HepG2 (cell line): ENCODE data around the gene TMUB1. TPM values are rescaled to one million over a fixed set of nuclear protein-coding genes. Genes with fewer than 3 reads are reported as not detected.
A peak's percentile ranks its signal among the peaks of the same experiment; 100 is the strongest.

ENCODE experiments used
- AGO2 ChIP-seq: fragments of 200-400 bp; formaldehyde crosslinking; optimal IDR thresholded peaks from 2 replicates; pipeline ENCODE3; 2017; ENCODE audit warnings: mild to moderate bottlenecking, low read depth, low read length, moderate library complexity
- CREB1 ChIP-seq, 2 experiments: fragments of 450-650 bp in 1 of 2; IDR thresholded peaks; 2 replicates each; pipeline ENCODE4 v1.6.1; 2016 to 2017; ENCODE audit warnings: control low read depth in 1 of 2, mild to moderate bottlenecking in 1 of 2, missing compliant biosample characterization in 1 of 2, missing genetic modification characterization in 1 of 2
- ELF3 ChIP-seq: IDR thresholded peaks from 2 replicates; pipeline ENCODE4 v1.6.1; 2016; ENCODE audit warnings: missing genetic modification reagents, missing compliant biosample characterization
- HDAC6 ChIP-seq: fragments of 200-600 bp; sonication (generic); IDR thresholded peaks from 2 replicates; pipeline ENCODE4 v1.7.0; 2017; ENCODE audit warnings: mild to moderate bottlenecking, antibody characterized with exemption, low read length, low read depth
- IKZF1 ChIP-seq: fragments of 450-650 bp; IDR thresholded peaks from 2 replicates; pipeline ENCODE4 v1.7.1; 2016
- IRF2 ChIP-seq: IDR thresholded peaks from 2 replicates; pipeline ENCODE4 v1.6.1; 2018; ENCODE audit warnings: missing genetic modification reagents, missing compliant biosample characterization
- MAF1 ChIP-seq: sonication (generic); formaldehyde crosslinking; IDR thresholded peaks from 2 replicates; pipeline ENCODE4 v1.5.0; 2020; ENCODE audit warnings: missing genetic modification reagents, borderline replicate concordance
- MIER3 ChIP-seq: IDR thresholded peaks from 2 replicates; pipeline ENCODE4 v1.6.1; 2016; ENCODE audit warnings: missing compliant biosample characterization, borderline replicate concordance
- NCOA2 ChIP-seq: sonication (generic); formaldehyde crosslinking; IDR thresholded peaks from 2 replicates; pipeline ENCODE4 v1.8.0; 2022; ENCODE audit warnings: inconsistent platforms
- PRPF4 ChIP-seq: fragments of 200-400 bp; formaldehyde crosslinking; IDR thresholded peaks from 2 replicates; pipeline ENCODE4 v1.6.1; 2016; ENCODE audit warnings: low read length, low read depth; ENCODE audit not compliant: poor library complexity, severe bottlenecking
- RFX1 ChIP-seq: fragments of 450-650 bp; IDR thresholded peaks from 2 replicates; pipeline ENCODE4 v1.6.1; 2017
- SAP130 ChIP-seq: IDR thresholded peaks from 2 replicates; pipeline ENCODE4 v1.6.1; 2016; ENCODE audit warnings: low read depth
- ZFY ChIP-seq: sonication (generic); formaldehyde crosslinking; IDR thresholded peaks from 2 replicates; pipeline ENCODE4 v1.4.0; 2020; ENCODE audit warnings: missing genetic modification reagents
- ZNF350 ChIP-seq: sonication (generic); formaldehyde crosslinking; IDR thresholded peaks from 2 replicates; pipeline ENCODE4 v1.4.0; 2020; ENCODE audit warnings: mild to moderate bottlenecking, low read depth, missing genetic modification reagents, borderline replicate concordance
- ZNF564 ChIP-seq: sonication (generic); formaldehyde crosslinking; IDR thresholded peaks from 2 replicates; pipeline ENCODE4 v1.8.1; 2023; ENCODE audit warnings: mild to moderate bottlenecking, missing genetic modification reagents
- ZNF644 ChIP-seq: IDR thresholded peaks from 2 replicates; pipeline ENCODE4 v1.6.1; 2016; ENCODE audit warnings: low read depth
- polyA plus RNA-seq, 8 experiments: library from polyadenylated mRNA; depleted of rRNA in 3 of 8; stranded (reverse) in 7 of 8; unstranded in 1 of 8; fragments of >200 nt; fragmentation: Illumina TruSeq in 4 of 8; extraction: Trizol in 4 of 8; gene quantifications; 2 replicates each; pipeline versions ENCODE4 v1.2.1 to v1.2.3, GENCODE V29; 2011 to 2016; ENCODE audit warnings: low read depth in 4 of 8, missing spikeins in 1 of 8, mixed read lengths in 1 of 8; ENCODE audit not compliant: insufficient read depth in 1 of 8
- total RNA-seq, 5 experiments: library from RNA; depleted of rRNA; stranded (reverse); fragments of >200 nt; fragmentation: Illumina TruSeq; extraction: Trizol; gene quantifications; 2 replicates each; pipeline ENCODE4 v1.2.3, GENCODE V29; 2016; ENCODE audit warnings: low read depth in 1 of 5
- TF ChIP-seq, protein P1 (sequence below): sonication (generic); formaldehyde crosslinking; IDR thresholded peaks from 2 replicates; pipeline ENCODE4 v1.4.0; 2020; ENCODE audit warnings: missing genetic modification reagents
- TF ChIP-seq, protein P2 (sequence below): sonication (generic); formaldehyde crosslinking; IDR thresholded peaks from 2 replicates; pipeline ENCODE4 v1.4.0; 2020; ENCODE audit warnings: missing genetic modification reagents, borderline replicate concordance
- TF ChIP-seq, protein P3 (sequence below): sonication (generic); formaldehyde crosslinking; IDR thresholded peaks from 2 replicates; pipeline ENCODE4 v1.8.1; 2023; ENCODE audit warnings: mild to moderate bottlenecking, missing genetic modification reagents
- TF ChIP-seq, protein P4 (sequence below): sonication (generic); formaldehyde crosslinking; IDR thresholded peaks from 2 replicates; pipeline ENCODE4 v1.5.1; 2020; ENCODE audit warnings: mild to moderate bottlenecking, missing genetic modification reagents, moderate library complexity

The TMUB1 gene
- total and polyA plus RNA-seq, 2 of the 13 experiments (the other 11 are each of a cell fraction or from before 2014, with no cell fraction given) = 44.8 to 51.6 TPM

DNA sequence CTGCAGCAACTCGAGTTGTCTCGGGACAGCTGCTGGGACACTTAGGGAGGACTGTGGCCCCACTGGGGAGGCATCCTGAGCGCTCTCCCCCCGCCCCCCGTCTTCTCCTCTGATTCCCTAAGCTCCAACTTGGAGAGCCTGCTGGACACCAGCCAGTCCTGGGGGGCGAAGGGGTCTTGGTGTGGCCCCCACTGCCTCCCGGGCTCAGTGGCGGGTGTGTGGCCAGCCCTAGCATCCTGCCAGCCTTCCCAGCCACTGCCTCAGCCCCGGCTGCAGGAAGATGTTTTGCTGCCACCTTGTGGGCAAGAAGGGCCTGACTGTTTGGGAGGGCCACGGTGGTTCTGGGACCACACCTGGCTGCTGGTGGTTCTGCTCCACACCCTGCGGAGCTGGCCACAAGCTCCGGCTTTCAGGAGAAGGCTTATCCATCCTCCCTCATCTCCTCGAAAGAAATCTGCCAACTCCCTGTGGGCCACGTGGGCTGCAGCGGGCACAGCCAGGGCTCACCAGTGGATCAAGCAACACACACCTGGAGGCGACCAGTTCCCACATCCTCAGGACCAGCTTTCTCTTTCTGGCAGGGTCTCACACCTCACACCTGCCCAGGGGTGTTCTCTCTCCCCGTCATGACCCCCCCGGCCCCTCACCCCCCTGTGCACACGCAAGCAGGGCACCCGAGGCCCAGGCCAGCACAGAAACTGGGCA is 27.8 kb upstream of the TMUB1 start (continued):
- TF ChIP-seq MAF1 (CRISPR knock-in tag) = no peak
- peak; percentile 64 for TF ChIP-seq SAP130 (CRISPR knock-in tag)
- TF ChIP-seq NCOA2 = no peak
- TF ChIP-seq, protein P1, sequence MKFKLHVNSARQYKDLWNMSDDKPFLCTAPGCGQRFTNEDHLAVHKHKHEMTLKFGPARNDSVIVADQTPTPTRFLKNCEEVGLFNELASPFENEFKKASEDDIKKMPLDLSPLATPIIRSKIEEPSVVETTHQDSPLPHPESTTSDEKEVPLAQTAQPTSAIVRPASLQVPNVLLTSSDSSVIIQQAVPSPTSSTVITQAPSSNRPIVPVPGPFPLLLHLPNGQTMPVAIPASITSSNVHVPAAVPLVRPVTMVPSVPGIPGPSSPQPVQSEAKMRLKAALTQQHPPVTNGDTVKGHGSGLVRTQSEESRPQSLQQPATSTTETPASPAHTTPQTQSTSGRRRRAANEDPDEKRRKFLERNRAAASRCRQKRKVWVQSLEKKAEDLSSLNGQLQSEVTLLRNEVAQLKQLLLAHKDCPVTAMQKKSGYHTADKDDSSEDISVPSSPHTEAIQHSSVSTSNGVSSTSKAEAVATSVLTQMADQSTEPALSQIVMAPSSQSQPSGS (CRISPR knock-in tag) = 0 out of 2 replicates have a peak, but pooled peaks have one; percentile 27
- TF ChIP-seq ELF3 (CRISPR knock-in tag) = peak; percentile 31; the same call in 1 of the 2 replicates
- TF ChIP-seq, protein P2, sequence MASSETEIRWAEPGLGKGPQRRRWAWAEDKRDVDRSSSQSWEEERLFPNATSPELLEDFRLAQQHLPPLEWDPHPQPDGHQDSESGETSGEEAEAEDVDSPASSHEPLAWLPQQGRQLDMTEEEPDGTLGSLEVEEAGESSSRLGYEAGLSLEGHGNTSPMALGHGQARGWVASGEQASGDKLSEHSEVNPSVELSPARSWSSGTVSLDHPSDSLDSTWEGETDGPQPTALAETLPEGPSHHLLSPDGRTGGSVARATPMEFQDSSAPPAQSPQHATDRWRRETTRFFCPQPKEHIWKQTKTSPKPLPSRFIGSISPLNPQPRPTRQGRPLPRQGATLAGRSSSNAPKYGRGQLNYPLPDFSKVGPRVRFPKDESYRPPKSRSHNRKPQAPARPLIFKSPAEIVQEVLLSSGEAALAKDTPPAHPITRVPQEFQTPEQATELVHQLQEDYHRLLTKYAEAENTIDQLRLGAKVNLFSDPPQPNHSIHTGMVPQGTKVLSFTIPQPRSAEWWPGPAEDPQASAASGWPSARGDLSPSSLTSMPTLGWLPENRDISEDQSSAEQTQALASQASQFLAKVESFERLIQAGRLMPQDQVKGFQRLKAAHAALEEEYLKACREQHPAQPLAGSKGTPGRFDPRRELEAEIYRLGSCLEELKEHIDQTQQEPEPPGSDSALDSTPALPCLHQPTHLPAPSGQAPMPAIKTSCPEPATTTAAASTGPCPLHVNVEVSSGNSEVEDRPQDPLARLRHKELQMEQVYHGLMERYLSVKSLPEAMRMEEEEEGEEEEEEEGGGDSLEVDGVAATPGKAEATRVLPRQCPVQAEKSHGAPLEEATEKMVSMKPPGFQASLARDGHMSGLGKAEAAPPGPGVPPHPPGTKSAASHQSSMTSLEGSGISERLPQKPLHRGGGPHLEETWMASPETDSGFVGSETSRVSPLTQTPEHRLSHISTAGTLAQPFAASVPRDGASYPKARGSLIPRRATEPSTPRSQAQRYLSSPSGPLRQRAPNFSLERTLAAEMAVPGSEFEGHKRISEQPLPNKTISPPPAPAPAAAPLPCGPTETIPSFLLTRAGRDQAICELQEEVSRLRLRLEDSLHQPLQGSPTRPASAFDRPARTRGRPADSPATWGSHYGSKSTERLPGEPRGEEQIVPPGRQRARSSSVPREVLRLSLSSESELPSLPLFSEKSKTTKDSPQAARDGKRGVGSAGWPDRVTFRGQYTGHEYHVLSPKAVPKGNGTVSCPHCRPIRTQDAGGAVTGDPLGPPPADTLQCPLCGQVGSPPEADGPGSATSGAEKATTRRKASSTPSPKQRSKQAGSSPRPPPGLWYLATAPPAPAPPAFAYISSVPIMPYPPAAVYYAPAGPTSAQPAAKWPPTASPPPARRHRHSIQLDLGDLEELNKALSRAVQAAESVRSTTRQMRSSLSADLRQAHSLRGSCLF (CRISPR knock-in tag) = no peak
- TF ChIP-seq PRPF4 = no peak
- no peak for TF ChIP-seq IKZF1
- no peak for TF ChIP-seq RFX1
- no peak for TF ChIP-seq ZNF350
- TF ChIP-seq, protein P3, sequence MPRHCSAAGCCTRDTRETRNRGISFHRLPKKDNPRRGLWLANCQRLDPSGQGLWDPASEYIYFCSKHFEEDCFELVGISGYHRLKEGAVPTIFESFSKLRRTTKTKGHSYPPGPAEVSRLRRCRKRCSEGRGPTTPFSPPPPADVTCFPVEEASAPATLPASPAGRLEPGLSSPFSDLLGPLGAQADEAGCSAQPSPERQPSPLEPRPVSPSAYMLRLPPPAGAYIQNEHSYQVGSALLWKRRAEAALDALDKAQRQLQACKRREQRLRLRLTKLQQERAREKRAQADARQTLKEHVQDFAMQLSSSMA (CRISPR knock-in tag) = 0 out of 2 replicates have a peak, but pooled peaks have one; percentile 28
- TF ChIP-seq, protein P4, sequence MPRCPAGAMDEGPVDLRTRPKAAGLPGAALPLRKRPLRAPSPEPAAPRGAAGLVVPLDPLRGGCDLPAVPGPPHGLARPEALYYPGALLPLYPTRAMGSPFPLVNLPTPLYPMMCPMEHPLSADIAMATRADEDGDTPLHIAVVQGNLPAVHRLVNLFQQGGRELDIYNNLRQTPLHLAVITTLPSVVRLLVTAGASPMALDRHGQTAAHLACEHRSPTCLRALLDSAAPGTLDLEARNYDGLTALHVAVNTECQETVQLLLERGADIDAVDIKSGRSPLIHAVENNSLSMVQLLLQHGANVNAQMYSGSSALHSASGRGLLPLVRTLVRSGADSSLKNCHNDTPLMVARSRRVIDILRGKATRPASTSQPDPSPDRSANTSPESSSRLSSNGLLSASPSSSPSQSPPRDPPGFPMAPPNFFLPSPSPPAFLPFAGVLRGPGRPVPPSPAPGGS = no peak
- no peak for TF ChIP-seq CREB1 (IDR thresholded peaks at IDR 0.05)
- no peak for TF ChIP-seq CREB1 (CRISPR knock-in tag; IDR thresholded peaks at IDR 0.05)
- TF ChIP-seq AGO2 = peak; percentile 20
- TF ChIP-seq ZNF564 (CRISPR knock-in tag) = no peak
- peak; percentile 47; the same call in 1 of the 2 replicates for TF ChIP-seq MIER3
- TF ChIP-seq HDAC6 = no peak
- TF ChIP-seq ZFY = 0 out of 2 replicates have a peak, but pooled peaks have one; percentile 24
- TF ChIP-seq ZNF644 (CRISPR knock-in tag) = no peak
- no peak for TF ChIP-seq IRF2 (CRISPR knock-in tag)
